ENCODE measurements around the gene RPL13. TPM values are rescaled to one million over a fixed set of nuclear protein-coding genes. Genes with fewer than 3 reads are reported as not detected.

RPL13 gene
- total RNA-seq, 4 donors from 2014 or later: 5,127 to 8,436 (median 6,104) TPM

- H3K27ac ChIP-seq: no peak overlapping the region
- H3K27me3 ChIP-seq: peaks cover 16% of the 10 kb centered on the region
- 27 to 40% methylated on average over 5 to 42 of the region's 89 CpGs for WGBS, 2 donors
- H3K4me3 ChIP-seq (replicated peaks in 1 of 3): no peak overlapping the region
- no peak for DNase-seq
- no peaks in the 10 kb centered on the region for H3K9me3 ChIP-seq
- H3K4me1 ChIP-seq: peaks cover 0 to 20% of the 10 kb centered on the region in 2 donors
- TF ChIP-seq POLR2A (IDR thresholded peaks at IDR 0.05): no peak
- TF ChIP-seq, protein P1, sequence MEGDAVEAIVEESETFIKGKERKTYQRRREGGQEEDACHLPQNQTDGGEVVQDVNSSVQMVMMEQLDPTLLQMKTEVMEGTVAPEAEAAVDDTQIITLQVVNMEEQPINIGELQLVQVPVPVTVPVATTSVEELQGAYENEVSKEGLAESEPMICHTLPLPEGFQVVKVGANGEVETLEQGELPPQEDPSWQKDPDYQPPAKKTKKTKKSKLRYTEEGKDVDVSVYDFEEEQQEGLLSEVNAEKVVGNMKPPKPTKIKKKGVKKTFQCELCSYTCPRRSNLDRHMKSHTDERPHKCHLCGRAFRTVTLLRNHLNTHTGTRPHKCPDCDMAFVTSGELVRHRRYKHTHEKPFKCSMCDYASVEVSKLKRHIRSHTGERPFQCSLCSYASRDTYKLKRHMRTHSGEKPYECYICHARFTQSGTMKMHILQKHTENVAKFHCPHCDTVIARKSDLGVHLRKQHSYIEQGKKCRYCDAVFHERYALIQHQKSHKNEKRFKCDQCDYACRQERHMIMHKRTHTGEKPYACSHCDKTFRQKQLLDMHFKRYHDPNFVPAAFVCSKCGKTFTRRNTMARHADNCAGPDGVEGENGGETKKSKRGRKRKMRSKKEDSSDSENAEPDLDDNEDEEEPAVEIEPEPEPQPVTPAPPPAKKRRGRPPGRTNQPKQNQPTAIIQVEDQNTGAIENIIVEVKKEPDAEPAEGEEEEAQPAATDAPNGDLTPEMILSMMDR (IDR thresholded peaks at IDR 0.05): no peak
- H3K36me3 ChIP-seq: no peaks in the 10 kb centered on the region
- intact Hi-C loops (cut with DNase I): no loop called here
Measured at GRCh38 chr16:89576153-89577054, 15.9 kb downstream of the RPL13 start.

DNA sequence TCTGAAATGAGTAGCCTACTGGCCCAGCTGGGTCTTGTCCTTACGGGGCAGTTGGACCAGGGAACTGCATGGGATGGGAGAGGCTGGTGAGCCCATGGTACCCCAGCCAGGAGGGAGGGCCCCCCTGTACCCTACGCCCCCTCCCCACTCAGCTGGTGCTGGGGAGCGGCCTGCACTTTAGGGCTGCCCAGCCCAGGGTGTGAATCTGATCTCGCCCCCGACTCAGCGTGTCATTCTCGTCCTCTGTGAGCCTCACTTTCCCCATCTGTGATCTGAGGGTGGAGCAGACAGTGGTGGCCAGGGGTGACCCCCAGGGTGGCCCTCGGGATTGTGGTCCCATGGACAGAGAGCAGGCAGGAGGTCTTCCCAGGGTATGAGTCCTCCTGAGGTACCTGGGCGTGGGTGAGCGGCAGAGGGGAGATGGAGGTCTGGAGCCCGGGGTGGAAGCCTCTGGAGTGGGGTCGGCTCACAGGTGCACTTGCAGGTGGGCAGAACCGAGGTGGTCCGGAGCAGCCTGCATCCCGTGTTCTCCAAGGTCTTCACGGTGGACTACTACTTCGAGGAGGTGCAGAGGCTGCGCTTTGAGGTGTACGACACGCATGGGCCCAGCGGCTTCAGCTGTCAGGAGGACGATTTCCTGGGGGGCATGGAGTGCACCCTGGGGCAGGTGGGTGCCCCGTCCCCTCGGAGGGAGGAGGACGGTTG lies 16.7 kb downstream of the RPL13 start:
- DNase-seq: no peak
- Histone ChIP-seq H3K4me3 (replicated peaks in 1 of 3) (no peak overlapping the region), H3K9me3 (no peaks in the 10 kb centered on the region), H3K36me3 (no peaks in the 10 kb centered on the region), H3K27me3 (peaks cover 16% of the 10 kb centered on the region), H3K27ac (no peak overlapping the region), H3K4me1 (peaks cover 0 to 27% of the 10 kb centered on the region in 2 donors)
- intact Hi-C loops (cut with DNase I): no loop called here
- TF ChIP-seq POLR2A (IDR thresholded peaks at IDR 0.05): no peak
- TF ChIP-seq, protein P1 (IDR thresholded peaks at IDR 0.05): no peak
- WGBS, 2 donors: 87 to 91% methylated on average over 25 of the region's 25 CpGs

DNA sequence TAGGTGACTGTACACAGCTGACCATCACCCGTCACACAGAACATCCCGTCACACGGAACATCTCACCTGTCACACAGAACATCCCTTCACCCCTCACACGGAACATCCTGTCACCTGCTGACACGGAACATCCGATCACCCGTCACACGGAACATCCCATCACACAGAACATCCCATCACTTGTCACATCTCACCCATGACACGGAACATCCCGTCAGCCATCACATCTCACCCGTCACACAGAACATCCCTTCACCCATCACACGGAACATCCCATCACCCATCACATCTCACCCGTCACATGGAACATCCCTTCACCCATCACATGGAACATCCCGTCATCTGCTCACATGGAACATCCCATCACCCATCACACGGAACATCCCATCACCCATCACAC lies 18.9 kb downstream of the RPL13 start:
- no peaks in the 10 kb centered on the region for H3K9me3 ChIP-seq
- H3K4me3 ChIP-seq (replicated peaks in 1 of 3): no peak overlapping the region
- peaks cover 12% of the 10 kb centered on the region for H3K27me3 ChIP-seq
- H3K36me3 ChIP-seq: no peaks in the 10 kb centered on the region
- 87 to 90% methylated on average over 15 of the region's 15 CpGs for WGBS, 2 donors
- DNase-seq: no peak
- intact Hi-C loops (cut with DNase I): no loop called here
- TF ChIP-seq POLR2A (IDR thresholded peaks at IDR 0.05): no peak
- TF ChIP-seq, protein P1 (IDR thresholded peaks at IDR 0.05): no peak
- H3K27ac ChIP-seq: no peak overlapping the region
- peaks cover 0 to 34% of the 10 kb centered on the region in 2 donors for H3K4me1 ChIP-seq

DNA sequence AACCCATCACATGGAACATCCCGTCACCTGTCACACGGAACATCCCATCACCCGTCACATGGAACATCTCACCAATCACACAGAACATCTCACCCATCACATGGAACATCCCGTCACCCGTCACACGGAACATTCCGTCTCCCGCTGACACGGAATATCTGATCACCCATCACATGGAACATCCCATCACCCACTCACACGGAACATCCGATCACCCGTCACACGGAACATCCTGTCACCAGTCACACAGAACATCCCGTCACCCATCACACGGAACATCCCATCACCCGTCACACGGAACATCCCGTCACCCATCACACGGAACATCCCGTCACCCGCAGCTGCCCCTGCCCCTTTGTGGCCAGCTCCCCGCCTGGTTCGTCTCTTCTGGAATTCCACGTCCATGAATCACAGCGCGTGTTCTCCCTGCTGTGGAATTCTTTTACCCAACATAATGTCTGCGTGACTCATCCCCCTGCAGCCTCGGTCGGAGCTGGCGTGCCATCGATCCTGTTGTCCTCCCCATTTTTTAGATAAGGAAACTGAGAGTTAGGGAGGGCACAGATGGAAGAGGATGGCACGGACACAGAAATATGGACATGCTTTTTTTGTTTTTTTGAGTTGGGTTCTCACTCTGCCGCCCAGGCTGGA lies 20.7 kb downstream of the RPL13 start:
- no peak overlapping the region for H3K27ac ChIP-seq
- no peaks in the 10 kb centered on the region for H3K36me3 ChIP-seq
- peaks cover 5% of the 10 kb centered on the region for H3K27me3 ChIP-seq
- DNase-seq: no peak
- no peaks in the 10 kb centered on the region for H3K9me3 ChIP-seq
- peaks cover 0 to 18% of the 10 kb centered on the region in 2 donors for H3K4me1 ChIP-seq
- intact Hi-C loops (cut with DNase I): no loop called here
- H3K4me3 ChIP-seq (replicated peaks in 1 of 3): no peak overlapping the region
- WGBS, 2 donors: 87 to 91% methylated on average over 32 to 33 of the region's 33 CpGs
- TF ChIP-seq, protein P1 (IDR thresholded peaks at IDR 0.05): no peak
- no peak for TF ChIP-seq POLR2A (IDR thresholded peaks at IDR 0.05)

Data from thyroid gland (tissue), 4 donors.